ENCODE results near the gene PDIA2.

PDIA2 gene

DNA sequence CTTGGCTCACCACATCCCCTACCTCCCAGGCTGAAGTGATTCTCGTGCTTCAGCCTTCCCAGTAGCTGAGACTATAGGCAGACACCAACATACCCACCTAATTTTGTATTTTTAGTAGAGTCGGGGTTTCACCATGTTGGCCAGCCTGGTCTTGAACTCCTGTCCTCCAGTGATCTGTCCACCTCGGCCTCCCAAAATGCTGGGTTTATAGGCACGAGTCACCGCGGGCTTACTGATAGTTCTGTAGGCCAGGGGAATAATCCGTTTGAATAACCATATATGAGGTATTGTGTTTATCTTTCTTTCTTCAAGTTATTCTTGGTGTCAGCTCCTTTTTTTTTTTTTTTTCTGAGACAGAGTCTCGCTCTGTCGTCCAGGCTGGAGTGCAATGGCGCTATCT, 40.7 kb upstream of the PDIA2 start:
- Histone ChIP-seq H3K27me3 (ENCODE audit: insufficient read depth, poor library complexity, severe bottlenecking) (no peaks in the 10 kb centered on the region), H3K4me3 (replicated peaks; ENCODE audit: insufficient read depth, low read length) (no peak overlapping the region), H3K27ac (replicated peaks) (no peak overlapping the region)
- TF ChIP-seq GABPA (IDR thresholded peaks at IDR 0.05; ENCODE audit: low read depth) (no peak), POLR2AphosphoS5 (IDR thresholded peaks at IDR 0.05; ENCODE audit: low read depth) (no peak), CTCF (IDR thresholded peaks at IDR 0.05; ENCODE audit: insufficient read depth, low read length) (no peak), SPI1 (IDR thresholded peaks at IDR 0.05; ENCODE audit: borderline replicate concordance, low read depth) (no peak), REST (IDR thresholded peaks at IDR 0.05; ENCODE audit: insufficient replicate concordance, low read depth) (no peak)
- no peak for DNase-seq (ENCODE audit: low read depth in 1 of 2, low spot score in 1 of 2)

- Histone ChIP-seq H3K27ac (replicated peaks) (no peak overlapping the region), H3K4me3 (replicated peaks; ENCODE audit: insufficient read depth, low read length) (no peak overlapping the region), H3K27me3 (ENCODE audit: insufficient read depth, poor library complexity, severe bottlenecking) (no peaks in the 10 kb centered on the region)
- TF ChIP-seq SPI1 (IDR thresholded peaks at IDR 0.05; ENCODE audit: borderline replicate concordance, low read depth) (no peak), REST (IDR thresholded peaks at IDR 0.05; ENCODE audit: insufficient replicate concordance, low read depth) (no peak), POLR2AphosphoS5 (IDR thresholded peaks at IDR 0.05; ENCODE audit: low read depth) (no peak), GABPA (IDR thresholded peaks at IDR 0.05; ENCODE audit: low read depth) (no peak), CTCF (IDR thresholded peaks at IDR 0.05; ENCODE audit: insufficient read depth, low read length) (no peak)
- DNase-seq (ENCODE audit: low read depth in 1 of 2, low spot score in 1 of 2): no peak
Measured at GRCh38 chr16:243348-243747, 39.6 kb upstream of the PDIA2 start.

- H3K4me3 ChIP-seq (replicated peaks; ENCODE audit: insufficient read depth, low read length): no peak overlapping the region
- DNase-seq (ENCODE audit: low read depth in 1 of 2, low spot score in 1 of 2): no peak
- no peak for TF ChIP-seq SPI1 (IDR thresholded peaks at IDR 0.05; ENCODE audit: borderline replicate concordance, low read depth)
- no peak for TF ChIP-seq CTCF (IDR thresholded peaks at IDR 0.05; ENCODE audit: insufficient read depth, low read length)
- no peak for TF ChIP-seq GABPA (IDR thresholded peaks at IDR 0.05; ENCODE audit: low read depth)
- no peak for TF ChIP-seq POLR2AphosphoS5 (IDR thresholded peaks at IDR 0.05; ENCODE audit: low read depth)
- TF ChIP-seq REST (IDR thresholded peaks at IDR 0.05; ENCODE audit: insufficient replicate concordance, low read depth): no peak
- no peak overlapping the region for H3K27ac ChIP-seq (replicated peaks)
- no peaks in the 10 kb centered on the region for H3K27me3 ChIP-seq (ENCODE audit: insufficient read depth, poor library complexity, severe bottlenecking)
Measured at GRCh38 chr16:245105-245504, 37.9 kb upstream of the PDIA2 start.

Data from HL-60 (cell line).